Caco-2 (cell line): ENCODE results near the gene YBX2. TPM values are rescaled to one million over a fixed set of nuclear protein-coding genes. Genes with fewer than 3 reads are reported as not detected.

Source experiments
- BruUV-seq: library from RNA; stranded (reverse); fragments of 400-500 nt; replicated peaks from 2 replicates; lab custom pipeline; 2021; lab: Mats Ljungman, UMichigan
- CTCF ChIA-PET: fragments of 300-600 bp; sonication (Branson Sonifier 250); formaldehyde crosslinking; loops from one replicate; lab custom pipeline; 2022; ENCODE audit warnings: antibody characterized with exemption; lab: Charles Lee
- POLR2A ChIA-PET: fragments of 300-600 bp; sonication (Branson Sonifier 250); formaldehyde crosslinking; loops from one replicate; lab custom pipeline; 2022; ENCODE audit warnings: antibody characterized with exemption; lab: Charles Lee
- DNase-seq, 2 experiments: peaks; one replicate each; pipeline versions ENCODE4 v3.0.0 to v3.0.0-alpha.2; 2020 to 2022
- H3K27me3 ChIP-seq: replicated peaks from 2 replicates; pipeline ENCODE4 v1.6.0; 2011; ENCODE audit warnings: low read length; ENCODE audit not compliant: control insufficient read depth, insufficient read depth
- H3K36me3 ChIP-seq: 2 replicates; pipeline ENCODE4 v1.5.1; 2011; ENCODE audit warnings: low read length; ENCODE audit not compliant: control insufficient read depth, insufficient read depth
- H3K4me1 ChIP-seq: fragments of 250-450 bp; sonication (Bioruptor Pico); 2 replicates; pipeline ENCODE4 v1.5.1; 2020; ENCODE audit warnings: mild to moderate bottlenecking
- H3K4me3 ChIP-seq: 2 replicates; pipeline ENCODE4 v1.5.1; 2011; ENCODE audit warnings: low read depth, mild to moderate bottlenecking, control low read depth, low read length
- H3K9me3 ChIP-seq: fragments of 250-450 bp; sonication (Bioruptor Pico); 2 replicates; pipeline ENCODE4 v1.5.1; 2020; ENCODE audit warnings: mild to moderate bottlenecking, moderate library complexity
- H3K27ac Mint-ChIP-seq: one replicate; pipeline ENCODE4 v1.8.0; 2022; ENCODE audit warnings: mixed read lengths; ENCODE audit not compliant: unreplicated experiment
- H3K27me3 Mint-ChIP-seq: one replicate; pipeline ENCODE4 v1.8.0; 2022; ENCODE audit warnings: mixed read lengths; ENCODE audit not compliant: insufficient read depth, unreplicated experiment
- H3K36me3 Mint-ChIP-seq: one replicate; pipeline ENCODE4 v1.8.0; 2022; ENCODE audit warnings: mild to moderate bottlenecking, mixed read lengths; ENCODE audit not compliant: insufficient read depth, unreplicated experiment
- H3K4me1 Mint-ChIP-seq: one replicate; pipeline ENCODE4 v1.8.0; 2022; ENCODE audit warnings: low read depth, mixed read lengths; ENCODE audit not compliant: unreplicated experiment
- H3K4me3 Mint-ChIP-seq: one replicate; pipeline ENCODE4 v1.8.0; 2022; ENCODE audit warnings: mild to moderate bottlenecking, moderate library complexity, mixed read lengths; ENCODE audit not compliant: unreplicated experiment
- H3K9me3 Mint-ChIP-seq: one replicate; pipeline ENCODE4 v1.8.0; 2022; ENCODE audit warnings: mixed read lengths; ENCODE audit not compliant: unreplicated experiment
- CTCF ChIP-seq, 2 experiments: fragments of 200-600 bp in 1 of 2; IDR thresholded peaks; 1 replicate in 1 of 2; 2 replicates in 1 of 2; pipeline versions ENCODE4 v1.5.1 to v1.8.0; 2011 to 2022; ENCODE audit warnings: antibody characterized with exemption in 1 of 2, control low read depth in 1 of 2, inconsistent platforms in 1 of 2, low read depth in 1 of 2, low read length in 1 of 2, mild to moderate bottlenecking in 1 of 2, moderate library complexity in 1 of 2; ENCODE audit not compliant: insufficient read depth in 1 of 2, severe bottlenecking in 1 of 2, unreplicated experiment in 1 of 2
- intact Hi-C: fragments of 100-400 bp; cut with micrococcal nuclease; formaldehyde crosslinking; loops from one replicate; pipeline ENCODE4 v1.10.0; 2022; ENCODE audit not compliant: unreplicated experiment
- total RNA-seq: library from RNA; stranded (reverse); gene quantifications from 2 replicates; pipeline ENCODE4 v1.2.3, GENCODE V29; 2022

The YBX2 gene
- total RNA-seq, 1 experiment from 2014 or later = 27.6 TPM

DNA sequence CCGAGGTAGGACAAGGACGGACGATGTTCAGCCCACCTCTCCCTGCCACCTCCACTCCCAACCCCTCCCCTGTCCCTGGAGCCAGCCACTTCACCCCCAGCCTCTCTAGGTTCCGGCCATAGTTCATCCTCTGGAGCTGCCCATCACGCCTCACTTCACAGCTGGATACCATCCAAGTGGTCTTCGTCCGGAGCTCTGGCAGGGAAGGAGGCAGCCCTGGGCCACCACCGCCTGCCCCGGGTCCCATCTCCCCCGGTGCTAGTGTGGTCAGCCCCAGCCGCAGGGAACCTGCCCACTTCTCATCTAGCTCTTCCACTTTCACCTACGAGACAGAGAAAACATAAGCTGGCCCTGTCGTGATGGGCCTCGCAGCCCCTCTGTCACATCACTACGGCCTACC is 27.0 kb upstream of the YBX2 start:
- POLR2A ChIA-PET = no interaction called here

DNA sequence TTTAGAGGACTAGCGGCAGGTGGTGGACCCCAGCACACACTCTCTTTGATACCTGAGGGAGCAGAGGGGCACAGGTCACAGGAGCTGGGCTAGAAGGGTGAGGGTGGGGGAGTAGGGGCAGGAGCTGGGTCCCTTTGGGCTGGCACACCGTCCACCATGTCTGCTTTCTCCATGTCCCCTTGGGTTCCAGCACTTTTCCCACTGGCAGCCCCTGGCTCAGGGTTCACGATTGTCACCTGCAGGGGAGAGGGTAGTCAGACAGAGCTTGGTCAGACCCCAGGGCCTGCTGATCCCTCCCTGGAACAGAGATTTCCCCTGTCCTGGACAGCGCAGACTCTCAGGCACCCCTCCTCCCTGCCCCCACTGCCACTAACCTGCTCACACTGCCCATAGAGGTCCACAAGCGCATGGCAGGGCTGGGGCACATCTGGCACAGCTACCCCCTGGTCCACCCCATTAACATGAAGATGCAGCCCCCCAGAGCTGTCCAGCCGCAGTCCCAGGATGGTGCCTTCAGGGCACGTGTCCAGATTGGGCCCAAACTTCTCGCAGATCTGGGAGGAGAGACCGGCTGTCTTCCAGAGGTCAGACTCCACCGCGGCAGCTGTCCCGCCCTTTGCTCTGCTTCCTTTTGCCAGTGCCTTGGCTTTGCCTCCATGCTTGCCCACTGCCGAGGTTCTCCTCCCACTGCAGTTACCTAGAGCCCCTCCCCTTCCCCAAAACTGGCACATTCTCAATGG is 23.9 kb upstream of the YBX2 start:
- H3K4me3 Mint-ChIP-seq = no peak overlapping the region
- H3K36me3 ChIP-seq = no peaks in the 10 kb centered on the region
- H3K36me3 Mint-ChIP-seq = peaks cover 16% of the 10 kb centered on the region
- no TSS peak for BruUV-seq
- H3K27ac Mint-ChIP-seq = no peak overlapping the region
- POLR2A ChIA-PET = no interaction called here
- no peaks in the 10 kb centered on the region for H3K9me3 Mint-ChIP-seq
- no peak for DNase-seq
- no peak overlapping the region for H3K4me3 ChIP-seq
- peaks cover 4% of the 10 kb centered on the region; the same call in 1 of the 2 replicates for H3K4me1 ChIP-seq
- H3K9me3 ChIP-seq = no peaks in the 10 kb centered on the region
- CTCF ChIA-PET = no interaction called here
- no peak for TF ChIP-seq CTCF (IDR thresholded peaks at IDR 0.05; ENCODE audit: insufficient read depth in 1 of 2, low read depth in 1 of 2, low read length in 1 of 2, severe bottlenecking in 1 of 2, unreplicated experiment in 1 of 2)
- intact Hi-C loops = no loop called here
- H3K27me3 ChIP-seq = no peaks in the 10 kb centered on the region
- H3K27me3 Mint-ChIP-seq = no peaks in the 10 kb centered on the region
- peaks cover 13% of the 10 kb centered on the region for H3K4me1 Mint-ChIP-seq

More for the DNA sequence above, 27.0 kb upstream of the YBX2 start:
- Histone ChIP-seq H3K4me1 (no peaks in the 10 kb centered on the region), H3K4me3 (no peak overlapping the region), H3K9me3 (no peaks in the 10 kb centered on the region), H3K27me3 (no peaks in the 10 kb centered on the region), H3K36me3 (no peaks in the 10 kb centered on the region; the same call in 1 of the 2 replicates)
- no TSS peak for BruUV-seq
- Mint-ChIP-seq H3K27me3 (no peaks in the 10 kb centered on the region), H3K36me3 (no peaks in the 10 kb centered on the region), H3K9me3 (no peaks in the 10 kb centered on the region), H3K4me3 (no peak overlapping the region), H3K27ac (no peak overlapping the region), H3K4me1 (peaks cover 2% of the 10 kb centered on the region)
- TF ChIP-seq CTCF (IDR thresholded peaks at IDR 0.05; ENCODE audit: insufficient read depth in 1 of 2, low read depth in 1 of 2, low read length in 1 of 2, severe bottlenecking in 1 of 2, unreplicated experiment in 1 of 2) = no peak
- CTCF ChIA-PET = no interaction called here
- no peak for DNase-seq
- intact Hi-C loops = no loop called here

GRCh38 chr17:7317161-7317803 is 22.8 kb upstream of the YBX2 start:
- DNase-seq = no peak
- H3K9me3 ChIP-seq = no peaks in the 10 kb centered on the region
- Mint-ChIP-seq H3K27me3 (no peaks in the 10 kb centered on the region), H3K9me3 (no peaks in the 10 kb centered on the region), H3K4me3 (no peak overlapping the region), H3K36me3 (peaks cover 27% of the 10 kb centered on the region), H3K4me1 (peaks cover 13% of the 10 kb centered on the region), H3K27ac (no peak overlapping the region)
- CTCF ChIA-PET = no interaction called here
- no TSS peak for BruUV-seq
- POLR2A ChIA-PET = no interaction called here
- H3K27me3 ChIP-seq = no peaks in the 10 kb centered on the region
- peaks cover 4% of the 10 kb centered on the region; the same call in 1 of the 2 replicates for H3K4me1 ChIP-seq
- no peak for TF ChIP-seq CTCF (IDR thresholded peaks at IDR 0.05; ENCODE audit: insufficient read depth in 1 of 2, low read depth in 1 of 2, low read length in 1 of 2, severe bottlenecking in 1 of 2, unreplicated experiment in 1 of 2)
- H3K36me3 ChIP-seq = no peaks in the 10 kb centered on the region; the same call in 1 of the 2 replicates
- intact Hi-C loops = no loop called here
- H3K4me3 ChIP-seq = no peak overlapping the region
